Smooth muscle cell (in vitro differentiated cells): ENCODE results near the gene TIGD4. TPM values are rescaled to one million over a fixed set of nuclear protein-coding genes. Genes with fewer than 3 reads are reported as not detected.

Experiments used
- DNase-seq: peaks from one replicate; lab custom pipeline; 2025; ENCODE audit not compliant: unreplicated experiment; lab: John Stamatoyannopoulos, UW
- H2AFZ ChIP-seq: fragments of 200-600 bp; sonication (generic); 2 replicates; pipeline ENCODE4 v1.6.0; 2016; ENCODE audit warnings: antibody characterized with exemption, low read depth, mild to moderate bottlenecking
- H3F3A ChIP-seq: fragments of 200-600 bp; sonication (generic); 2 replicates; pipeline ENCODE4 v1.6.0; 2017; ENCODE audit warnings: antibody characterized with exemption, low read depth
- H3K27ac ChIP-seq: fragments of 200-600 bp; sonication (generic); 2 replicates; pipeline ENCODE4 v1.5.1; 2016; ENCODE audit warnings: low read depth, mild to moderate bottlenecking
- H3K27me3 ChIP-seq: fragments of 200-600 bp; sonication (generic); 2 replicates; pipeline ENCODE4 v1.6.1; 2016; ENCODE audit warnings: low read depth, mild to moderate bottlenecking
- H3K36me3 ChIP-seq: fragments of 200-600 bp; sonication (generic); 2 replicates; pipeline ENCODE4 v1.5.1; 2016; ENCODE audit warnings: low read depth
- H3K4me1 ChIP-seq: fragments of 200-600 bp; sonication (generic); 2 replicates; pipeline ENCODE4 v1.5.1; 2016; ENCODE audit warnings: low read depth
- H3K4me2 ChIP-seq: fragments of 200-600 bp; sonication (generic); 2 replicates; pipeline ENCODE4 v1.6.0; 2016; ENCODE audit warnings: mild to moderate bottlenecking
- H3K4me3 ChIP-seq: fragments of 200-600 bp; sonication (generic); 2 replicates; pipeline ENCODE4 v1.5.1; 2016; ENCODE audit warnings: mild to moderate bottlenecking
- H3K79me2 ChIP-seq: fragments of 200-600 bp; sonication (generic); 2 replicates; pipeline ENCODE4 v1.6.0; 2016; ENCODE audit warnings: low read depth, mild to moderate bottlenecking
- H3K9ac ChIP-seq: fragments of 200-600 bp; sonication (generic); 2 replicates; pipeline ENCODE4 v1.6.0; 2016; ENCODE audit warnings: low read depth
- H3K9me3 ChIP-seq: fragments of 200-600 bp; sonication (generic); replicated peaks from 2 replicates; pipeline ENCODE4 v1.5.1; 2016; ENCODE audit warnings: low read depth
- H4K20me1 ChIP-seq: fragments of 200-600 bp; sonication (generic); 2 replicates; pipeline ENCODE4 v1.6.0; 2016; ENCODE audit warnings: low read depth
- CTCF ChIP-seq: fragments of 200-600 bp; sonication (generic); IDR thresholded peaks from 2 replicates; pipeline ENCODE4 v1.5.1; 2017; ENCODE audit warnings: borderline replicate concordance, mild to moderate bottlenecking, antibody characterized with exemption; ENCODE audit not compliant: insufficient read depth, poor library complexity, severe bottlenecking
- WGBS: methylation state at CpG from one replicate; pipeline ENCODE4 v1.1.7; 2016; ENCODE audit warnings: low lambda C conversion rate; 5-methylcytosine and 5-hydroxymethylcytosine counted together
- polyA plus RNA-seq: library from polyadenylated mRNA; unstranded; fragments of >200 nt; fragmentation: Nextera tagmentation; extraction: Ambion mirVana; gene quantifications from 2 replicates; pipeline ENCODE4 v1.2.1, GENCODE V29; 2016
- total RNA-seq: library from RNA; depleted of rRNA; stranded (reverse); fragments of >200 nt; gene quantifications from 2 replicates; pipeline ENCODE4 v1.2.3, GENCODE V29; 2014

Gene TIGD4
- total and polyA plus RNA-seq, 2 experiments from 2014 or later: 0.42 to 0.67 TPM

GRCh38 chr4:152817331-152817730, 37.8 kb upstream of the TIGD4 start:
- TF ChIP-seq CTCF: no peak
- H3F3A ChIP-seq: no peaks in the 10 kb centered on the region
- H3K27ac ChIP-seq: no peak overlapping the region
- no peak overlapping the region for H3K9ac ChIP-seq
- no peaks in the 10 kb centered on the region for H3K27me3 ChIP-seq
- no peaks in the 10 kb centered on the region for H4K20me1 ChIP-seq
- H3K9me3 ChIP-seq: peaks cover 2% of the 10 kb centered on the region
- H3K4me3 ChIP-seq: no peak overlapping the region
- DNase-seq: no peak
- peaks cover 14% of the 10 kb centered on the region for H3K79me2 ChIP-seq
- H3K36me3 ChIP-seq: no peaks in the 10 kb centered on the region
- H3K4me1 ChIP-seq: no peaks in the 10 kb centered on the region
- H3K4me2 ChIP-seq: no peak overlapping the region
- no peak overlapping the region for H2AFZ ChIP-seq

DNA sequence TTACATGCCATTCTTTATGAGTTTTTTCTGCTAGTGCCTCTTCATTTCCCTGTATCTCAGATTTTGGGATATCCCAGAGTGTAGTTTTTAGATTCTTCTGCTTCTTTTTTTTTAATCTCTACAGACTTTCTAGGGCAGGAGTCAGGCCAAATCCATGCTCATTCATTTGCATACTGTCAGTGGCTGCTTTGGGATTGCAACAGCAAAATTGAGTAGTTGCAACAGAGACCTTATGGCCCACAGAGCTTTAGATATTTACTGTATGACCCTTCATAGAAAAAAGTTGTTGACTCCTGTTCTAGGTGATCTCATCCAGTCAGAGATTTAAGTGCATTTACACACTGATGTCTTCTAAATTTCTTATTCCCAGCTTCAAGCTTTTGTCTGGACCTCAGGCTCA, 35.5 kb upstream of the TIGD4 start:
- Histone ChIP-seq H4K20me1 (peaks cover 4% of the 10 kb centered on the region), H3K9me3 (no peaks in the 10 kb centered on the region), H3K4me1 (no peaks in the 10 kb centered on the region), H3K79me2 (peaks cover 34% of the 10 kb centered on the region), H3K27ac (no peak overlapping the region), H3K27me3 (no peaks in the 10 kb centered on the region), H3K36me3 (no peaks in the 10 kb centered on the region), H3K9ac (no peak overlapping the region), H3K4me2 (no peak overlapping the region), H3K4me3 (no peak overlapping the region), H2AFZ (no peak overlapping the region), H3F3A (no peaks in the 10 kb centered on the region)
- DNase-seq: no peak
- TF ChIP-seq CTCF: no peak

- H2AFZ ChIP-seq: no peak overlapping the region
- no peak for TF ChIP-seq CTCF
- no peaks in the 10 kb centered on the region for H3K27me3 ChIP-seq
- H3K9ac ChIP-seq: no peak overlapping the region
- no peak overlapping the region for H3K27ac ChIP-seq
- no peaks in the 10 kb centered on the region for H3K36me3 ChIP-seq
- DNase-seq: no peak
- no peak overlapping the region for H3K4me2 ChIP-seq
- peaks cover 46% of the 10 kb centered on the region for H4K20me1 ChIP-seq
- H3K4me1 ChIP-seq: no peaks in the 10 kb centered on the region
- no peaks in the 10 kb centered on the region for H3F3A ChIP-seq
- peaks cover 69% of the 10 kb centered on the region for H3K79me2 ChIP-seq
- 89% methylated on average over 11 of the region's 11 CpGs for WGBS
- H3K9me3 ChIP-seq: no peaks in the 10 kb centered on the region
- H3K4me3 ChIP-seq: no peak overlapping the region
These were observed 31.3 kb upstream of the TIGD4 start for GRCh38 chr4:152810715-152811287.

- H3K36me3 ChIP-seq: no peaks in the 10 kb centered on the region
- no peak overlapping the region for H2AFZ ChIP-seq
- no peak overlapping the region for H3K4me3 ChIP-seq
- TF ChIP-seq CTCF: no peak
- H3K79me2 ChIP-seq: peaks cover 68% of the 10 kb centered on the region
- H3K9ac ChIP-seq: no peak overlapping the region
- H3F3A ChIP-seq: peaks cover 7% of the 10 kb centered on the region
- no peak overlapping the region for H3K27ac ChIP-seq
- no peaks in the 10 kb centered on the region for H3K27me3 ChIP-seq
- no peak for DNase-seq
- no peaks in the 10 kb centered on the region for H3K9me3 ChIP-seq
- no peaks in the 10 kb centered on the region for H3K4me1 ChIP-seq
- H4K20me1 ChIP-seq: peaks cover 61% of the 10 kb centered on the region
- 87% methylated on average over 8 of the region's 8 CpGs for WGBS
- no peak overlapping the region for H3K4me2 ChIP-seq
These were observed 29.1 kb upstream of the TIGD4 start for GRCh38 chr4:152808670-152809069.
